HG03565 (cell line): Measurements from ENCODE around the gene SYT9.
A peak's percentile ranks its signal among the peaks of the same experiment; 100 is the strongest.
"Not testable (repeated sequence)": the region's sequence is repeated elsewhere in the genome, so short reads cannot be mapped to it uniquely, and the experiment has no call there.

Experiments
- ATAC-seq: cut with Tn5 transposase; IDR thresholded peaks from one replicate; pipeline ENCODE4 v1.9.1; 2021; ENCODE audit warnings: mild to moderate bottlenecking, moderate library complexity; ENCODE audit not compliant: unreplicated experiment

Gene SYT9

GRCh38 chr11:7498193-7498592 lies 246.5 kb downstream of the SYT9 start:
- no peak for ATAC-seq

GRCh38 chr11:7499081-7499480 lies 247.4 kb downstream of the SYT9 start:
- ATAC-seq: no peak

GRCh38 chr11:7500251-7500650 lies 248.5 kb downstream of the SYT9 start:
- no peak for ATAC-seq

- ATAC-seq: no peak
Observed at GRCh38 chr11:7501251-7501650, 249.5 kb downstream of the SYT9 start.

GRCh38 chr11:7501894-7502293 lies 250.2 kb downstream of the SYT9 start:
- ATAC-seq: no peak

- no peak for ATAC-seq
Observed at GRCh38 chr11:7506243-7506642, 254.5 kb downstream of the SYT9 start.

- no peak for ATAC-seq
Observed at GRCh38 chr11:7508087-7508486, 256.4 kb downstream of the SYT9 start.

- ATAC-seq: no peak
Observed at GRCh38 chr11:7509966-7510365, 258.3 kb downstream of the SYT9 start.

- no peak for ATAC-seq
Observed at GRCh38 chr11:7511401-7511800, 259.7 kb downstream of the SYT9 start.

- ATAC-seq: peak; percentile 71
Observed at GRCh38 chr11:7512525-7513233, 261.0 kb downstream of the SYT9 start.

GRCh38 chr11:7513234-7514098 lies 261.8 kb downstream of the SYT9 start, which contains the start of gene PPFIBP2:
PPFIBP2 (plus strand) TSS chr11:7513999; CDS start chr11:7549476, 35,477 bp downstream.
- peak; percentile 38 for ATAC-seq

- no peak for ATAC-seq
Observed at GRCh38 chr11:7514099-7514591, 262.4 kb downstream of the SYT9 start.

- no peak for ATAC-seq
Observed at GRCh38 chr11:7515447-7515886, 263.8 kb downstream of the SYT9 start.

- no peak for ATAC-seq
Observed at GRCh38 chr11:7516475-7516874, 264.8 kb downstream of the SYT9 start.

- ATAC-seq: not testable (repeated sequence)
Observed at GRCh38 chr11:7517743-7518142, 266.0 kb downstream of the SYT9 start.
